Glutamatergic neuron (in vitro differentiated cells): ENCODE results near the gene MAP3K19. TPM values are rescaled to one million over a fixed set of nuclear protein-coding genes. Genes with fewer than 3 reads are reported as not detected.
A peak's percentile ranks its signal among the peaks of the same experiment; 100 is the strongest.

ENCODE experiments used
- DNase-seq: peaks from one replicate; pipeline ENCODE4 v3.0.0; 2022
- H3K27ac Mint-ChIP-seq: one replicate; pipeline ENCODE4 v1.8.0; 2020; ENCODE audit warnings: mild to moderate bottlenecking, mixed read lengths, inconsistent platforms; ENCODE audit not compliant: unreplicated experiment
- H3K27me3 Mint-ChIP-seq: one replicate; pipeline ENCODE4 v1.8.0; 2020; ENCODE audit warnings: mild to moderate bottlenecking, moderate library complexity, mixed read lengths, inconsistent platforms; ENCODE audit not compliant: unreplicated experiment
- H3K36me3 Mint-ChIP-seq: one replicate; pipeline ENCODE4 v1.8.0; 2020; ENCODE audit warnings: mild to moderate bottlenecking, mixed read lengths, inconsistent platforms; ENCODE audit not compliant: unreplicated experiment
- H3K4me1 Mint-ChIP-seq: one replicate; pipeline ENCODE4 v1.8.0; 2020; ENCODE audit warnings: mild to moderate bottlenecking, low read depth, mixed read lengths, inconsistent platforms; ENCODE audit not compliant: unreplicated experiment
- H3K4me3 Mint-ChIP-seq: one replicate; pipeline ENCODE4 v1.8.0; 2020; ENCODE audit warnings: mild to moderate bottlenecking, mixed read lengths, inconsistent platforms; ENCODE audit not compliant: unreplicated experiment
- H3K9me3 Mint-ChIP-seq: one replicate; pipeline ENCODE4 v1.8.0; 2020; ENCODE audit warnings: mild to moderate bottlenecking, moderate library complexity, mixed read lengths, inconsistent platforms; ENCODE audit not compliant: unreplicated experiment
- total RNA-seq: library from RNA; stranded (reverse); fragmentation: NEBNext Ultra II Directional; extraction: Animal tissue kit (Norgen Biotek cat#: 25700); gene quantifications from one replicate; pipeline ENCODE4 v1.2.1, GENCODE V29; 2021; ENCODE audit not compliant: unreplicated experiment
- TF ChIP-seq, protein P1 (sequence below): fragments of 200-600 bp; sonication (generic); IDR thresholded peaks from one replicate; pipeline ENCODE4 v1.5.0; 2021; ENCODE audit not compliant: partially characterized antibody, unreplicated experiment

MAP3K19 gene
- total RNA-seq, 1 donor from 2014 or later = not detected

DNA sequence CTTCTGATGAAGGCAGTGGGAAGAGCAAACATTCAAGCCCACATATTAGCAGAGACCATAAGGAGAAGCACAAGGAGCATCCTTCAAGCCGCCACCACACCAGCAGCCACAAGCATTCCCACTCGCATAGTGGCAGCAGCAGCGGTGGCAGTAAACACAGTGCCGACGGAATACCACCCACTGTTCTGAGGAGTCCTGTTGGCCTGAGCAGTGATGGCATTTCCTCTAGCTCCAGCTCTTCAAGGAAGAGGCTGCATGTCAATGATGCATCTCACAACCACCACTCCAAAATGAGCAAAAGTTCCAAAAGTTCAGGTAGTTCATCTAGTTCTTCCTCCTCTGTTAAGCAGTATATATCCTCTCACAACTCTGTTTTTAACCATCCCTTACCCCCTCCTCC lies 93.2 kb downstream of the MAP3K19 start:
- Mint-ChIP-seq H3K4me3 (no peak overlapping the region), H3K9me3 (no peaks in the 10 kb centered on the region), H3K27ac (peak overlapping the region; percentile 79), H3K36me3 (peaks cover 8% of the 10 kb centered on the region), H3K4me1 (peaks cover 8% of the 10 kb centered on the region), H3K27me3 (no peaks in the 10 kb centered on the region)
- DNase-seq = no peak
- TF ChIP-seq, protein P1, sequence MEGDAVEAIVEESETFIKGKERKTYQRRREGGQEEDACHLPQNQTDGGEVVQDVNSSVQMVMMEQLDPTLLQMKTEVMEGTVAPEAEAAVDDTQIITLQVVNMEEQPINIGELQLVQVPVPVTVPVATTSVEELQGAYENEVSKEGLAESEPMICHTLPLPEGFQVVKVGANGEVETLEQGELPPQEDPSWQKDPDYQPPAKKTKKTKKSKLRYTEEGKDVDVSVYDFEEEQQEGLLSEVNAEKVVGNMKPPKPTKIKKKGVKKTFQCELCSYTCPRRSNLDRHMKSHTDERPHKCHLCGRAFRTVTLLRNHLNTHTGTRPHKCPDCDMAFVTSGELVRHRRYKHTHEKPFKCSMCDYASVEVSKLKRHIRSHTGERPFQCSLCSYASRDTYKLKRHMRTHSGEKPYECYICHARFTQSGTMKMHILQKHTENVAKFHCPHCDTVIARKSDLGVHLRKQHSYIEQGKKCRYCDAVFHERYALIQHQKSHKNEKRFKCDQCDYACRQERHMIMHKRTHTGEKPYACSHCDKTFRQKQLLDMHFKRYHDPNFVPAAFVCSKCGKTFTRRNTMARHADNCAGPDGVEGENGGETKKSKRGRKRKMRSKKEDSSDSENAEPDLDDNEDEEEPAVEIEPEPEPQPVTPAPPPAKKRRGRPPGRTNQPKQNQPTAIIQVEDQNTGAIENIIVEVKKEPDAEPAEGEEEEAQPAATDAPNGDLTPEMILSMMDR = no peak

GRCh38 chr2:134952608-134953007 lies 94.6 kb downstream of the MAP3K19 start:
- H3K36me3 Mint-ChIP-seq = peaks cover 8% of the 10 kb centered on the region
- no peak overlapping the region for H3K27ac Mint-ChIP-seq
- no peaks in the 10 kb centered on the region for H3K9me3 Mint-ChIP-seq
- DNase-seq = no peak
- peaks cover 8% of the 10 kb centered on the region for H3K4me1 Mint-ChIP-seq
- no peaks in the 10 kb centered on the region for H3K27me3 Mint-ChIP-seq
- no peak overlapping the region for H3K4me3 Mint-ChIP-seq
- TF ChIP-seq, protein P1 = no peak

DNA sequence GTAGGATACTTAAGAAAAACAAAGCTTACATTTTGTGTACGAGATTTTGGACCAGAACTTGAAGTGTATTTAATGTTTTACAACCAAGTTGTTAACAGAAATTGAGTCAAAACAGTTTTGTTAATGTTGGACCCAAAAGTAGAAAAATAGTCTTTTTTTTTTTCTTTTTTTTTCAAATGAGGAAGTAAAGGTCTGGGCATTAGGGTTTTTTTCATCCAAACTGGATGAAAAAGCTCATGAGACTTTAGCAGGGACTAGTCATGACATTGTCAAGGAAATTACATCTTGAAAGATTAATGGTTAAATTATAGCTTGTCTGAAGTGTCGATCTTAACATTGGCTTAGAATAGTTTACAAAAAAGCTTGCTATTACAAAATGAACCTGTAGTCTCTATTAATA lies 96.4 kb downstream of the MAP3K19 start:
- TF ChIP-seq, protein P1 = no peak
- peaks cover 8% of the 10 kb centered on the region for H3K36me3 Mint-ChIP-seq
- no peak overlapping the region for H3K27ac Mint-ChIP-seq

GRCh38 chr2:134949981-134950708 lies 97.1 kb downstream of the MAP3K19 start:
- Mint-ChIP-seq H3K27ac (no peak overlapping the region), H3K36me3 (peaks cover 8% of the 10 kb centered on the region)
- TF ChIP-seq, protein P1 = no peak

More for the DNA sequence above, 96.4 kb downstream of the MAP3K19 start:
- no peak overlapping the region for H3K4me3 Mint-ChIP-seq
- peaks cover 8% of the 10 kb centered on the region for H3K4me1 Mint-ChIP-seq
- no peaks in the 10 kb centered on the region for H3K9me3 Mint-ChIP-seq
- no peaks in the 10 kb centered on the region for H3K27me3 Mint-ChIP-seq
- no peak for DNase-seq

DNA sequence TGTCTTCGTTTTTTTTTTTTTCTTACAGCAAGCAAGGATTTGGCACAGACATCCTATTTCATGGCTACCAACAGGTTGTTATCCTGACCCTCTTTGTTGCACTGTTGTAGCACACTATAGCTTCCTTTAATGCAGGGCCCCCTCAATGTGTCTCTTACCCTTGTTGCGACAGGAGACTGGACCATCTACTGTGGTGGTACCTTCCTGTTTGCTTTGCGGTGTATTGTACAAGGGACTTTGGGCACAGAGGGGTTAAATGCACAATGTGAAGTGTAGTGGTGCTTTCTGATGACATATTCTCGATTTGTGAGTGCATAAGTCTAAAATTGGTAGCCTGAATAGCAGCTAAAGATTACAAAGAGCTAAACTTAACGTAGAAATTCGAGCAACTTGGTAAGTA lies 101.2 kb downstream of the MAP3K19 start:
- H3K36me3 Mint-ChIP-seq = peaks cover 3% of the 10 kb centered on the region
- no peak overlapping the region for H3K4me3 Mint-ChIP-seq
- H3K27me3 Mint-ChIP-seq = no peaks in the 10 kb centered on the region
- H3K9me3 Mint-ChIP-seq = no peaks in the 10 kb centered on the region
- TF ChIP-seq, protein P1 = no peak
- H3K4me1 Mint-ChIP-seq = no peaks in the 10 kb centered on the region
- no peak overlapping the region for H3K27ac Mint-ChIP-seq
- DNase-seq = no peak

More at GRCh38 chr2:134949981-134950708, 97.1 kb downstream of the MAP3K19 start:
- Mint-ChIP-seq H3K9me3 (no peaks in the 10 kb centered on the region), H3K27me3 (no peaks in the 10 kb centered on the region), H3K4me1 (peaks cover 8% of the 10 kb centered on the region), H3K4me3 (no peak overlapping the region)
- no peak for DNase-seq
